ENCODE results near the gene CCDC74A.
"Not testable (repeated sequence)": the region's sequence is repeated elsewhere in the genome, so short reads cannot be mapped to it uniquely, and the experiment has no call there.

Gene CCDC74A

GRCh38 chr2:131535526-131535925, 7.8 kb downstream of the CCDC74A start:
- DNase-seq (ENCODE audit: low read depth, low spot score) = no peak
- POLR2A ChIA-PET = no interaction called here
- CTCF ChIA-PET = no interaction called here
- no peak overlapping the region for H3K4me3 ChIP-seq (ENCODE audit: low read depth, low read length)
- TF ChIP-seq CTCF (IDR thresholded peaks at IDR 0.05; ENCODE audit: insufficient read depth, low read length, missing control alignments) = no peak

- POLR2A ChIA-PET; CTCF ChIA-PET; DNase-seq (ENCODE audit: low read depth, low spot score); H3K4me3 ChIP-seq (ENCODE audit: low read depth, low read length): not testable (repeated sequence)
Measured at GRCh38 chr2:131535951-131536826, 8.5 kb downstream of the CCDC74A start.

DNA sequence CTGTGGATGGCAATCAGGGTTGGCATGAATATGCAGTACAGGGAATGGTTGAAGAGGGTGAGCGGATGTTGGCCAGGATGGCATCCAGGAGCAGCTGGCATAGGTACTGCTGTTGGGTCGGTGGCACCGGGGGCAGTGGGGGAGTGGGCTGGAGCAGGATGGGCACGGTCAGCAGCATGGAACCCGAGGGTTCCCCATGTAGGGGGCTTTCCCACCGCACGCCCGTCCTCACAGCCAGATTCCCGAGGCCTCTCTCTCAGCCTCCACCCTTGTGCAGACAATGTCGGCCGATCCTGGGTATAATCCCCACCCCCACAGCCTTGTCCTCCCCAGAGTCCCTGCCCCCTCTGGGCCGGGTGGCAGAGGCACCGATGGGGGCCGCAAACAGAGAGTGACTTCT, 9.2 kb downstream of the CCDC74A start:
- H3K4me3 ChIP-seq (ENCODE audit: low read depth, low read length); POLR2A ChIA-PET; CTCF ChIA-PET; DNase-seq (ENCODE audit: low read depth, low spot score): not testable (repeated sequence)

- POLR2A ChIA-PET; CTCF ChIA-PET; H3K4me3 ChIP-seq (ENCODE audit: low read depth, low read length); DNase-seq (ENCODE audit: low read depth, low spot score): not testable (repeated sequence)
Measured at GRCh38 chr2:131538856-131539255, 11.2 kb downstream of the CCDC74A start.

DNA sequence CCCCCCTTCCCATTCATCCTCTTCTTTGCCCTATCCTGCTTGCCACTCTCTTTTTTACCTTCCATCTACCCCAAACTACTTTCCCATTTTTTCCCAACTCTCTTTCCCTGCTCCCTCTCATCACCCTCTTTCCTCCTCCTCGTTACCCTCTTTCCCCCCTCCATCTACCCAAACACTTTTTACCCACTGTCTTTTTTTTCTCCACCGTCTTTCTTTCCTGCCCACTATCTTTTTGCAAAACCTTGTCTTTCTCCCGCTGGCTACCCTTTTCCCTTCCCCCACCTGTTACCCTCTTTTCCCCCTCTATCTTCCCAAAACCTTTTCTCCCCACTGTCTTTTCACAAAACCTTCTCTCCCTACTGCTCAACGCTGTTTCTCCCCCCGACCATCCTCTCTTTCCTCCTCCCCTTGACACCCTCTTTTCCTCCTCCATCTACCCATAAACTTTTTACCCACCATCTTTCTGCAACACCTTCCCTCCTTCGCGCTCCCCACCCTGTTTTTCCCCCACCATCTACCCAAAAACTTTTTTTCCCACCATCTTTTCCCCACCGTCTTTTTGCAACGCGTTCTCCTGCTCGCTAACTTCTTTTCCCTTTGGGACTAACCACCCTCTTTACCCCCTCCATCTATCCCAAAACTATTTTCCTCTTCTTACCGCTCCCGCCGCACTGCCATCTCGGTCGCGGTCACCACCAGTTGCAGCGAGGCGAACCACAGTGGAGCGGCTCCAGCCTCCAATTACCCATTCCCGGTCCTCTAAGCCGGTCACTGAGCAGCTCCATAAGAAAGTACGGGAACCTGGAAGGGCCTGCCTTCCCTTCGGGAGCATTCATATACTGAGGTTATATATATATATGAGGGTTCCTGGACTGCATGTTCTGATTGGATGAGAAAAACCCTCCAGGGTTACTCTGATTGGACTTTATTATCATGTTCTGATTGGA, 15.0 kb downstream of the CCDC74A start:
- POLR2A ChIA-PET = no interaction called here
- TF ChIP-seq CTCF (IDR thresholded peaks at IDR 0.05; ENCODE audit: insufficient read depth, low read length, missing control alignments) = no peak
- no peak for DNase-seq (ENCODE audit: low read depth, low spot score)
- H3K4me3 ChIP-seq (ENCODE audit: low read depth, low read length) = no peak overlapping the region
- CTCF ChIA-PET = no interaction called here

GRCh38 chr2:131543385-131543891, 15.8 kb downstream of the CCDC74A start:
- H3K4me3 ChIP-seq (ENCODE audit: low read depth, low read length) = no peak overlapping the region
- DNase-seq (ENCODE audit: low read depth, low spot score) = no peak
- TF ChIP-seq CTCF (IDR thresholded peaks at IDR 0.05; ENCODE audit: insufficient read depth, low read length, missing control alignments) = no peak
- POLR2A ChIA-PET = no interaction called here
- CTCF ChIA-PET = no interaction called here

GRCh38 chr2:131544006-131544812, 16.5 kb downstream of the CCDC74A start:
- CTCF ChIA-PET; POLR2A ChIA-PET; H3K4me3 ChIP-seq (ENCODE audit: low read depth, low read length); DNase-seq (ENCODE audit: low read depth, low spot score): not testable (repeated sequence)

- CTCF ChIA-PET; DNase-seq (ENCODE audit: low read depth, low spot score); POLR2A ChIA-PET; H3K4me3 ChIP-seq (ENCODE audit: low read depth, low read length): not testable (repeated sequence)
Measured at GRCh38 chr2:131544813-131545165, 17.1 kb downstream of the CCDC74A start.

All from AG04449 (cell line).